Activated CD4-positive, alpha-beta T cell treated with anti-CD3 and anti-CD28 coated beads, Interleukin-2, amount 50 U/mL, for 4 hours (primary cell): ENCODE results near the gene HNRNPM.

Experiments used
- DNase-seq, 2 experiments: peaks; one replicate each; pipeline ENCODE4 v3.0.0-alpha.2; 2020

Gene HNRNPM

DNA sequence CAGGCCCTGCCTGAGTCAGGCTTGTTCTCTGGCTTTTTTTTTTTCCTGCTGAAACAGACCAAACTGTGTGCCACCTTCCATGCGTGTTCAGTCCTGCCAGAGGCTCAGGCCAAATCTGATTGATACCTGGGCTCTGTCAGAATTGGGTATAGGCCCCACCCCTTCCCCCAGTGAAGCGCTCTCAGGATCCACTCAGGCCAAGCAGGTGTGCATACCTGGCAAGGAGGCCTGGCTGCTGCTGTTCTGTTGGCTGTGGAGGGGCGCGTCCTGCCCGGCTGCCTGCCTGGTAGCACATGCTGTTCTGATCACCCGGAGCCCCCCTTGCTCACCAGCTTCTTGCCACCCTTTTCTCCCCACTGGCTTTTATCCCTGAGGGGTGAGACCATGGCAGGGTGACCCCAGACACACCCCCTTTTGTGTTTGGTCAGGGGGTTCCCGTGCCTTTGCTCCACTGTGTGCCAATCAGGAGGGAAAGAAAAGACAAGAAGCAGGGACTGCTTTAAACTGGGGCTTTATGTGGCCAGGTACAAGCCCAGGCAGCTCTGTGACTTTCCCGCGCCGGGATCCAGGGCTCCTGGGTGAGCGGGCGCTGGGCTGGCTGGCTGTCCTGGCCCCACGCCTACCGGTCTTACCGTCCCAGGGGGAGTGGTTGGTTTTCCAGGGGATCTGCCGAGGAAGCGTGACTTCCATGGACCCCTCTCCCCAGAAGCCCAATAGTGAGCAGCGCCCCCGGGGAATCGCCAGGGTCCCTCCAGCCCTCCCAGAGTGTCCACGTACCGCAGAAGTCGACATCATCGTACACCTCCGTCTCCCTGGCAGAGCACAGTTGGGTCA, 45.0 kb downstream of the HNRNPM start:
- DNase-seq: no peak

- no peak for DNase-seq
Measured at GRCh38 chr19:8490395-8490760, 45.6 kb downstream of the HNRNPM start.

DNA sequence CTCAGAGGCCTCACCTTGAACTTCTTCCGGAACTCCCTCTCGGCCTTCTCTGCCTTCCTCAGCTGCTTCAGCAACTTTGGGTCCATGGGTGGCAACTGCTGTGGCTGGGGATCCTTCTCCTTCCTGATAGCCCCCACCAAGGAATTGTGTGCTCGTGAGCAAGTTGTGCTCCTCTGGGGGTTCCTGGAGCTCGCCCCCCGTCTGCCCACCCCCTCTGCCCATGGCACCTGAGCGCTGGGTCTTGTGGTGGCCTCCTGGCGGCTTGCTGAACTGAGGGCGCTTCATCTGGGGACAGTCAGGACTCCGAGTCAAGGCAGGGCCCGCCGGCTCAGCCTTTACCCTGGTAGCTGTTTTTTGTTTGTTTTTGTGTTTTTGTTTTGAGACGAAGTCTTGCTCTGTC, 46.1 kb downstream of the HNRNPM start:
- DNase-seq: no peak

- DNase-seq: no peak
Measured at GRCh38 chr19:8491574-8491973, 46.8 kb downstream of the HNRNPM start.

GRCh38 chr19:8494158-8494557, 49.4 kb downstream of the HNRNPM start:
- no peak for DNase-seq

GRCh38 chr19:8498295-8498694, 53.5 kb downstream of the HNRNPM start:
- DNase-seq: no peak

DNA sequence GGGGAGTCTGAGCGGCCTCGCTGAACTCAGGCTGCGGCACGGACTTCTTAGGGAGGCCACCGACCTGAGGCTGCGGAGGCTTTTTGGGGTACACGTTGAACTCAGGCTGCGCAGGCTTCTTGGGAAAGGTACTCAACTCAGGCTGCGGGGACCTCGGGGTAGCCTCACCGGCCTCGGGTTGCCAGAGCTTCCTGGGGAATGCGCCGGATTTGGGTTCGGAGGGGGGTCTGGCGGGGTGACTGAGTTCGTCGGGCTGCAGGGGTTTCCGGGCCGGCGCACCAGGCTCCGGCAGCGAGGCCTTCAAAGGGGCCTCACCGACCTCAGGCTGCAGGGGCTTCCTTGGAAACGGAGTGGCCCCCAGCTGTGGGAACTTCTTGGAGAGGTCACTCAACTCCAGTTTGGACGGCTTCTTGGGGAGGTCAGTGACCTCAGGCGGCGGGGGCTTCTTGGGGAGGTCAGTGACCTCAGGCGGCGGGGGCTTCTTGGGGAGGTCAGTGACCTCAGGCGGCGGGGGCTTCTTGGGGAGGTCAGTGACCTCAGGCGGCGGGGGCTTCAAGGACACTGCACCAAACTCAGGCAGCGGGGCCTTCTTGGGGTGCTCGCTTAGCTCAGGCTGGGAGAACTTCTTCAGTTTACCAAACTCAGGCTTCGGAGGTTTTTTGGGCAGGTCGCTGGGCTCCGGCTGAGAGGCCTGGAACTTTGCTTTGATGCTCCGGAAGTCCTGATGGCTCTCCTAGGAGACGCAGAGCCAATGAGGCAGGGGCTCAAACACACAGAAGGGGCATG, 54.5 kb downstream of the HNRNPM start:
- DNase-seq: no peak

- DNase-seq: no peak
Measured at GRCh38 chr19:8500158-8500557, 55.4 kb downstream of the HNRNPM start.

DNA sequence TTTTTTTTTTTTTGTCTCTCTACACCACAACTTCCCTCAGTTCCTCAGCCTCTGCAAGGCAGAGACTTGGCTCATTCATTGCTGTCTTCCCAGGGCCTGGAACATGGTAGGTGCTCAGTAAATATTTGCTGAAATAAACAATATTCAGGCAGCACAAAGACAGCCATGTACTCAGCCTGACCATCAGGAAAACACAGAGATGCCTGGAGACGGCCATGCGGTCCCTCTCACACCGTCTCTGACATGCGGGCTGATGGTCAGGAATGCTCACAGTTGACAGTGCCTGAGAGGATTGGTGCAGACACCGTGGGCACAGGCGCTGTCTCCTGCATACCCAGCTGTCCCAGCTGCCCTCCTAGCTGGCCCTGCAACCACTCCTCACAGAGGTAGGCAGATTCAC, 56.7 kb downstream of the HNRNPM start:
- DNase-seq: no peak

DNA sequence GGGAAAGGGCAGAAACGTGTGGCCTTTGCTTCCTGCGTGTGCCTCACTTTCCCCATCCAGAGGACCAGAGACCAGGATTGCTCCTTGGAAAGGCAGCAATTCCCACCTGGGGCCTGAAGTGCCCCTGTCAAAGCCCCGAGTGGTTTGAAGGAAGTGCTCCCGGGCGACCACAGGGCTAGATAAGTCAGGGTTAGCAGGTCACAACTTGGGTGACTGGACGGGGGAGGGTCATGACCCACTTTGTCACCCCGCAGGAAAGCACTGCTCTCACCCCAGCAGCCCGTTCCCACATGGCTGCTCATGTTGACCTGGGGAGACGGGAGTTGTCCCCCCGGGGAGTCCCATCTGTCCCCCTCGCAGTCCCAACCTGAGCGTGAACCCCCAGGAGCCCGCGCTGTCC, 57.2 kb downstream of the HNRNPM start:
- no peak for DNase-seq

DNA sequence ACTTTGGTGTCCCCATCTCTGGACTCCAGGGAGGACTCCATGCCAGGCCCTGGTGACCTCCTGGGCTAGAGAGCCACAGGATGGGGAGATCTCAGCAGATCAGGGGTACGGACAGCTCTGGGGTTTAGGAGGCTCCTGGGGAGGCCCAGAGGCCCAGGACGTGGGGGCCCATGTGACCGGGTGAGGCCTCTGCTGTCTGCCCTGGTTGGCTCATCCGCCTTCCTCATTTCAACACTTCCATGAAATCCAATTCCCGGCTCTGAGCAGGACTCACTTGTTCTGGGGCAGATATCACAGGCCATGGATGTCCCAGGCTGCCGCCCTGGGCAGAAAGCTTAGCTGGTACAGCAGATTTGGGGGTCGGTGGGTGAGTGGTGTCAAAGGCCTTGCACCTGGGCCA, 58.7 kb downstream of the HNRNPM start:
- DNase-seq: no peak

- no peak for DNase-seq
Measured at GRCh38 chr19:8504171-8504570, 59.4 kb downstream of the HNRNPM start.

GRCh38 chr19:8504919-8505318, 60.1 kb downstream of the HNRNPM start:
- DNase-seq: no peak

DNA sequence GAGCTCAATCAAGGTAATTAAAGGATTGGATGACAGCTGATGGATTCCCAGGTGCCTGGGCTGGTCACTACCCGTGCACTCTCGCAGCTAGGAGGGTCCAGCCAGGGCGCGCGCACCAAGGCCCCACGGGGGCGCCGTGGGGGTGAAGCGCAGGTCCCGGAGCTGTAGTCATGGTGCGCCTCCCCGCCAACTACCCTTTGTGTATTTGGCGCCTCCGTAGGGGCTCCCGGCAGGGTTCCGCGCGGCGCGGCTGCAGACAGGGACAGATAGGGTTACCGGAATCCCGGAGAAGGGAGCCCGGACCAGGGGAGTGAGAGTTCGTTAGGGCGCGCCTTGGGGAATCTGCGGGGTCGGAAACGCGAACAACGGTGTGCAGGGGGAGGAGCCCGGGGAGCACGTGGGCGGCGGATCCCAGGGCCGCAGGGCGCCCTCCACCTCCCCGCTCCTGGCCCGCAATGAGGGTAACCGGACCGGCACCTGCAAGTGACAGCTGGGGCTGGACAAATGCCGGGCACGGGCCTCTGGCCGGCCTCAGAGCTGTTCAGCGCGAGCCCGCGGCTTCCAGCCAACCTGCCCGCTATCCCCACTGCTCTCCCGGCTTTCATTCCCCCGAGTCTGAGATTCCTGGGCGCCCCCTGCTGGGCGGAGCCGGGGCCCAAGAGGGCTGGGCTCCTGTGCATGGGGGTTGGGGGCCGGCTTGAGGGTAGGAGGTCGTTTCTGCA, 61.1 kb downstream of the HNRNPM start:
- peak; percentile 61 to 68 for DNase-seq

GRCh38 chr19:8506402-8506957, 61.7 kb downstream of the HNRNPM start:
- no peak for DNase-seq

DNA sequence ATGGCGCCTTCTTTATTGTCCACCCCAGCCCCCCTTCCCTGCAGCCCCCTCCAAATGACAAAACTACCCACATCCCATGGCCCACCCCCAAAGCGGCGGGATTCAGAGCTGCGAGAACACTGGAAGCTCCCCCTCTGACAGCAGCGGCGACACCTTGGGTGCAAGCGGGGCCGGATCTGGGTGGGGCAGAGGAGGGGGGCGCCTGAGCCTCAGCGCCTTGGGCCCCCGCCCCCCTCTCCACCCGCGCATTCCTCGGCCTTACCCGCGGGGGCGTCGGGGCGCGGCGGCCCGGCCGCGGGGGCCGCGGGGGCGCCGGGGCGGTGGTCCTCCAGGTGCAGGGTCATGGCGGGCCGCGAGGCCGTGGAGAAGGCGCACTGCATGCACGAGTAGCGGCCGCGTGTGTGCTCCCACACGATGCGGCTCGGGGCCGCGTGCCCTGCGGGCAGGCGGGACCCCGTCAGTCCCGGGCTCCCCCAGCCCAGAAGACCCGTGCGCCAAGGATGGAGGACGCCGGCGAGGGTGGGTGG, 65.9 kb downstream of the HNRNPM start:
- no peak for DNase-seq

DNA sequence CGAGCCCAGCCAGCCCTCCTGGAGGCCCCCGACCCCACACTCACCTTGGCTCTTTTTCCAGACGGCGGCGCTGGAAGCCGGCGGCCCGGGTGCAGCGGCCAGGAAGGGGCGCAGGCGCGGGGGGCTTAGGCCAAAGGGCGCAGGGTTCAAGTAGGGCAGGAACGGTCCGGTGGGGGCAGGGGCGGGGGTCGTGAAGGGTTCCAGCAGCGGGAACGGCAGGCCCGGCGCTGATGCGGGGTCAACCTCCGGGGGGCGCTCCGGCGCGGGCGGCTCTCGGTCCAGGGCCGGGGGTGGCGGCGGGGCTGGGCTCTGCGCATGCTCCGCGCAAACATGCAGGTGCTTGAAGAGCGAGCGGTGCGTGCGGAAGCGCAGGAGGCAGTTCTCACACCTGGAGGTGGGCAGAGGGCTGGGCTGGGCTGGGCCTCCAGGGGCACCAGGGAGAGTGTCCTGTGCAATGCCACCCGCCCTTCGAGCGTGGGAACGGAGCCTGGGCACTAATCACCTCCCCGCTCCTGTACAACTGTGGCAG, 66.9 kb downstream of the HNRNPM start:
- no peak for DNase-seq

DNA sequence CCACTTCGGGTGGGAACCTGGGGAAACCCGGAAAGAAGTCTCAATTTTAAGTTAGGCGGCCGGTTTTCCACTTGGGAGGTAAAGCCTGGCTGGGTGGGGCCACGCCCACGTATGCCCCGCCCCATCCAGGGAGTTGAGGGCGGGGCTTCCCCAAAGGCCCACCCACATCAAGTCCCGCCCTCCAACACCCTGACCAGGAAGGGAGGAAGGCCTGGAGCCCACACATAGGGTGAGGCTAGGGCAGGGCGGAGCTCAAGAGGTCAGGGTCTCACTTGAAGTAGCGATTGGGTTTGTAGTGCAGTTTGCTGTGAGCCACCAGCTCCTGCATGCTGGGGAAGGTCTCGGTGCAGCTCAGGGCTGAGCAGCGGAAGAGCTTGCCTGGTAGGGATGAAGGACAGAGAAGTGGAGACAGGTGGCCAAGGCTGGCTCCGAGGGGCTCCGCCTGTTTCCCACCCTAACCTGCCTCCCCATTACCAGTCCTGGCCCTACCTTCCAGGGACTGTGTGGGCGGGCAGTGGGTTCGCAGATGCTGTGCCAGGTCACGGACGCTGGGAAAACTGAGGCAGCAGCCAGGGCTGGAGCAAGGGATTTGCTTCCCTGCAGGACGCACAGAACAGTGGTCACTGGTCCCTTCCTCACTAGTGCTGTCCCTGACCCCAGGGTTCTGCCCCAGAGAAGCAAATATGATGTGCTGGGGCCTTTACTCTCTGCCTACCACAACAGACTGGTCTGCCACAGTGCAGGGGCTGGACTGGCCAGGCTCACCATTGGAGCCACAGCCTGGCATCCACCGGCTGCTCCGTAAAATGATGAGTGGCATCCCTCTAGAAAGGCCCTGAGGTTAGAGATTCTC, 67.6 kb downstream of the HNRNPM start:
- no peak for DNase-seq

GRCh38 chr19:8513036-8513686, 68.4 kb downstream of the HNRNPM start:
- no peak for DNase-seq

DNA sequence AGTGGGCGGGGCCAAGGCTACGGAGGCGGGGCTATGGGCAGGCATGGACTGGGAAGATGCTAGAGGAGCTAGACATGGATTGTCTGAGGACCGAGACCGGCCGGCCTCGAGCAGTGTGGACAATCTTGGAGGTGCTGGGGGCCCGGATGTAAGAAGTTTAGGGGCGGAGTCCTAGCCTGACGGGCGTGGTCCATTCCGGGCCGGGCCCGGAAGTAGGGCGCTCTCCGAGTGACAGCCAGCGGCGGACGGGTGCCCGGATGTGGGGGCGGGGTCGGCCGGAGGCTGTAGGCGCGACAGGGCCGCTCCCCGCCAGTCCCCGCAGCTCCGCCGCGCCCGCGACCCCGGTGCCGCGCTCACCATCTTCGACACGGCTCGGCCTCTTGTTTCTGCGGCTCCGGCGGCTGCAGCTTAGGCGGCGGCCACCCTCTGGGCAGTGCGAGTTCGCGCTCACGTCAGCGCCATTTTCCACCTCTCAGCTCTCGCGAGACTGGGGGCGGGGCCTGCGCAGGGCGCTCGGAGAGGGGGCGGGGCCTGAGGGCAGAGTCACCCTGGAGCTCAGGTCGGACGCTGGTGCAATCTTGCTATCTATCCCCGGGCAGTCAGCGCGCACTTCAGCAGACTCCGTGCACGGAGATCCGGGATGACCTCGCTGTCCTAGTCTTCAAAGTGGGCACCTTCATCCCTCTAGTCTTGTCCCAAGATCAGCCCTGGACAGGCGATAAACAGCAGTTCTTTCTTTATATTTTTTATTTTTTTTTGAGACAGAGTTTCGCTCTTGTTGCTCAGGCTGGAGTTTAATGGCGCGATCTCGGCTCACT, 69.1 kb downstream of the HNRNPM start, which contains the start of gene ZNF414:
TSS of gene ZNF414 (minus strand) at position 481 of the 818 bp plus-strand sequence. CDS start at position 360, 121 bp downstream.
- DNase-seq: peak; percentile 98
